ENCODE measurements around the gene PSG1.

PSG1 gene

DNA sequence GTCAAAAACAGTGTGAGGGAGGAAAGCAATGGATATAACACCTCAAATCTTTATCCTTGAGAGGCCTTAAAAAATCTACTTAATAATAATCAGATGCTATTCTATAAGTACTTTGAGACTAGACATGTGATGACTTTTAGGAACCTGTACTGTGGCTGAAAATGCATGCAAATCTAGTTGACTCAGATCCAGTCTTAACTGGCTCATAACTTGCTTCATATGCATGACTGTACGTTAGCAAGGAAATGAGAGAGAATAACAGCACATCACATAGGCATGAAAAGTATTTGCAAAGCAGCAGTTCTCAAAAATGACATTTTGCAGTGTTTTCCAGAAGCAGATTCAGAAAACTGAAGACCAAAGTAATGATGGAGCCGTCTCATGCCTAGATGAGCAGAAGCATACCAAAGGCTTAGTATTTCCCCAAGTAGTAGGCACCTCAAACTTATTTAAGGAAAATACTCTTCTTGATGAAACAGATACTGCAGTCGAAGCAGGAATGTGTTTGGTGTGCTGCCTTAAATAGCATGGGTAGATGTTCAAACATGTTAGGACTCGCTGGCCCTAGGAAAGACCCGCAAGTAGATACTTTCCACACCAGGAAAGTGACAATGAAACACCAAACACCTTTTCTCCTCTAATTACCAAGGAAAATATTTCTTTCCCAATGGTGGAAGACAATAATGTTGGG is 59.4 kb downstream of the PSG1 start:
- DNase-seq (ENCODE audit: low read depth in 2 of 2), result peak; percentile 65 to 68

DNA sequence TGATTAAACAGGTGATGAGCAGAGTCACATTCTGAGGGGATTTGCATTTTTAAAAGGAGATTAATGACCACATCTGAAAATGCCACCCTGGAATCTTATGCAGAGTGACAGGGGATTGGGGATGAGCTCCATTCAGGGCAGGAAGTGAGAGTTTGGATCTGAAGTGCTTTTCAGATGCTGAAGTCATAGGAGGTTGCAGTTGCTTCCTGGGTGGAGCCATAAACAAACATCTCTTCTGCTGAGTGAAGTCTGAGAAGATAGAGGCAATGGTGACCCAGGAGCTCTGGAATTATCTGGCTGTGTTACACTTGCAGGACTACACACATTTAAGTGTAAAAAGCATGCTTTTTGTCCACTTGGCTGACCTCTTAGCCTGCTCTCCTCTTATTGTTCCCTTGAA is 62.6 kb downstream of the PSG1 start:
- no peak for DNase-seq (ENCODE audit: low read depth in 2 of 2)
